Measurements from ENCODE around the gene ALX4. TPM values are rescaled to one million over a fixed set of nuclear protein-coding genes. Genes with fewer than 3 reads are reported as not detected.

Gene ALX4
- polyA plus RNA-seq, 3 donors, result not detected

- H3K27ac ChIP-seq (ENCODE audit: low read depth in 1 of 2, low read length in 2 of 2), result no peak overlapping the region
- H3K27me3 ChIP-seq (ENCODE audit: control insufficient read depth in 2 of 2, insufficient read depth in 2 of 2, low read length in 2 of 2), result peaks cover 80 to 99% of the 10 kb centered on the region in 2 donors
- no peak for DNase-seq
- peaks cover 0 to 20% (median 10%) of the 10 kb centered on the region in 7 donors for H3K9me3 Mint-ChIP-seq
- H3K4me3 ChIP-seq (replicated peaks in 1 of 3; ENCODE audit: low read depth in 2 of 3, low read length in 3 of 3), result no peak overlapping the region
- H2AFZ ChIP-seq (ENCODE audit: insufficient read depth, low read depth, low read length, poor library complexity, severe bottlenecking), result no peak overlapping the region
- intact Hi-C loops (cut with micrococcal nuclease), result no loop called here
- H3K27me3 Mint-ChIP-seq (ENCODE audit: low read depth in 3 of 3), result peaks cover 97 to 100% (median 99%) of the 10 kb centered on the region in 3 donors
- H3K4me3 Mint-ChIP-seq, result peak overlapping the region in 1 of 2 donors; percentile 74
- peaks cover 2 to 39% of the 10 kb centered on the region in 2 donors for H3K9me3 ChIP-seq (replicated peaks in 1 of 2; ENCODE audit: control insufficient read depth in 1 of 2, insufficient read depth in 1 of 2, low read length in 2 of 2)
- no CpG with 5 or more reads among the region's 2 CpGs for WGBS (ENCODE audit: insufficient coverage)
- H3K4me1 Mint-ChIP-seq, result peaks cover 13% of the 10 kb centered on the region
- H3K4me2 ChIP-seq (replicated peaks; ENCODE audit: extremely low read depth, low read length, poor library complexity, severe bottlenecking), result no peak overlapping the region
- H3K27ac Mint-ChIP-seq, result no peak overlapping the region
- no peaks in the 10 kb centered on the region for H3K36me3 ChIP-seq (replicated peaks in 1 of 2; ENCODE audit: control insufficient read depth in 1 of 2, insufficient read depth in 2 of 2, low read length in 2 of 2)
- no peaks in the 10 kb centered on the region for H4K20me1 ChIP-seq (ENCODE audit: insufficient read depth, low read length)
- H3K36me3 Mint-ChIP-seq, result peaks cover 0 to 3% of the 10 kb centered on the region in 2 donors
- H3K9ac ChIP-seq (ENCODE audit: insufficient read depth, low read length, poor library complexity, severe bottlenecking), result no peak overlapping the region
- no peak for TF ChIP-seq CTCF (IDR thresholded peaks at IDR 0.05)
- peaks cover 6 to 13% of the 10 kb centered on the region in 2 donors for H3K4me1 ChIP-seq (ENCODE audit: control insufficient read depth in 1 of 2, insufficient read depth in 2 of 2, low read length in 2 of 2)
- no peaks in the 10 kb centered on the region for H3K79me2 ChIP-seq (ENCODE audit: insufficient read depth, low read length)
Measured at GRCh38 chr11:44318369-44318768, 8.4 kb upstream of the ALX4 start.

DNA sequence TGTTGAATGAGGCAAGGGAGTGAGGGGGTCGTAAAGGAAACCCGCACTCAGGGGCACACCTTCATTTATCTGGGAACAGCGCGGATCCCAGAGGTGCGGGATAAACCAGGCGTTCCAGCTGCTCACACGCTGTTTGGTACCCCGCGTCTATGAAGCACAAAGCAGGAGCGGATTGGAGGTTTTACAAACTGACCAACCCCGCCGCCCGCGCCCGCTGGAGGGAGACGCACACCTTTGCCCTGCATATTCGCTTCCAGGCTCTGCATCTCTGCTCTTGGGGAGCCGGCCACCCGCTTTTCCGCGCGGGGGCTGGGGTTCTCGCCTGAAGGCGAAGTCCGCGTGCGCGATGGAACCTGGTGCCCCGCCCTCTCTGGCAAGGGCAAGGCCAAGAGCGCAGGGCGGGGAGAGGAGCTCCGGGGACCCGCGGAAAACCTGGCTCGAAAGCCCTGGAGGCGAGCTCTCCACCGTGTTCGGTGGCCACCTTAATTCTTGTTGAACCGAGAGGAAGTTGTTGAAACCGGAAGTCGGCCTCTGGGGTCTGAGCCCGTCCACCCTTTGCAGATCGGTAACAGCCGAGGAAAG lies 6.8 kb upstream of the ALX4 start:
- DNase-seq, result no peak
- Histone ChIP-seq H3K79me2 (ENCODE audit: insufficient read depth, low read length) (no peaks in the 10 kb centered on the region), H3K9ac (ENCODE audit: insufficient read depth, low read length, poor library complexity, severe bottlenecking) (no peak overlapping the region), H3K9me3 (replicated peaks in 1 of 2; ENCODE audit: control insufficient read depth in 1 of 2, insufficient read depth in 1 of 2, low read length in 2 of 2) (peaks cover 2 to 42% of the 10 kb centered on the region in 2 donors), H3K36me3 (replicated peaks in 1 of 2; ENCODE audit: control insufficient read depth in 1 of 2, insufficient read depth in 2 of 2, low read length in 2 of 2) (no peaks in the 10 kb centered on the region), H3K27me3 (ENCODE audit: control insufficient read depth in 2 of 2, insufficient read depth in 2 of 2, low read length in 2 of 2) (peaks cover 76 to 99% of the 10 kb centered on the region in 2 donors), H2AFZ (ENCODE audit: insufficient read depth, low read depth, low read length, poor library complexity, severe bottlenecking) (peak overlapping the region; percentile 50), H3K4me1 (ENCODE audit: control insufficient read depth in 1 of 2, insufficient read depth in 2 of 2, low read length in 2 of 2) (peaks cover 6 to 13% of the 10 kb centered on the region in 2 donors), H4K20me1 (ENCODE audit: insufficient read depth, low read length) (no peaks in the 10 kb centered on the region), H3K4me2 (replicated peaks; ENCODE audit: extremely low read depth, low read length, poor library complexity, severe bottlenecking) (peak overlapping the region; percentile 44), H3K4me3 (replicated peaks in 1 of 3; ENCODE audit: low read depth in 2 of 3, low read length in 3 of 3) (peak overlapping the region in 1 of 3 experiments; percentile 34), H3K27ac (ENCODE audit: low read depth in 1 of 2, low read length in 2 of 2) (no peak overlapping the region)
- intact Hi-C loops (cut with micrococcal nuclease), result no loop called here
- Mint-ChIP-seq H3K36me3 (peaks cover 0 to 3% of the 10 kb centered on the region in 2 donors), H3K4me1 (peaks cover 13% of the 10 kb centered on the region), H3K9me3 (peaks cover 0 to 27% (median 16%) of the 10 kb centered on the region in 7 donors), H3K4me3 (peak overlapping the region; percentile 34 to 74), H3K27ac (no peak overlapping the region), H3K27me3 (ENCODE audit: low read depth in 3 of 3) (peaks cover 95 to 100% (median 99%) of the 10 kb centered on the region in 3 donors)
- no peak for TF ChIP-seq CTCF (IDR thresholded peaks at IDR 0.05)
- under 1% methylated on average over 33 of the region's 44 CpGs for WGBS (ENCODE audit: insufficient coverage)

Data from CD14-positive monocyte (primary cell).